Large intestine (tissue), 12 donors: ENCODE measurements around the gene GABBR1. TPM values are rescaled to one million over a fixed set of nuclear protein-coding genes. Genes with fewer than 3 reads are reported as not detected.

ENCODE experiments used
- DNase-seq, 2 donors: peaks; one replicate each; pipeline versions ENCODE4 v3.0.0 to v3.0.0-alpha.2; 2013
- H3K27ac ChIP-seq: one replicate; pipeline ENCODE4 v1.5.1; 2013; ENCODE audit warnings: low read length
- H3K27me3 ChIP-seq: 2 replicates; pipeline ENCODE4 v1.6.1; 2013; ENCODE audit warnings: low read length; ENCODE audit not compliant: control insufficient read depth, insufficient read depth
- H3K36me3 ChIP-seq: 2 replicates; pipeline ENCODE4 v1.6.1; 2013; ENCODE audit warnings: low read length; ENCODE audit not compliant: control insufficient read depth, insufficient read depth
- H3K4me1 ChIP-seq: one replicate; pipeline ENCODE4 v1.6.1; 2013; ENCODE audit warnings: low read length; ENCODE audit not compliant: control insufficient read depth, insufficient read depth
- H3K4me3 ChIP-seq: one replicate; pipeline ENCODE4 v1.5.1; 2013; ENCODE audit warnings: low read length
- H3K9me3 ChIP-seq: one replicate; pipeline ENCODE4 v1.6.1; 2013; ENCODE audit warnings: mild to moderate bottlenecking, low read depth, low read length, moderate library complexity; ENCODE audit not compliant: control insufficient read depth
- WGBS: methylation state at CpG from one replicate; pipeline ENCODE4 v1.1.5; 2013; ENCODE audit warnings: low lambda C conversion rate; ENCODE audit not compliant: insufficient coverage; 5-methylcytosine and 5-hydroxymethylcytosine counted together
- long read RNA-seq, 11 donors: transcript quantifications; one replicate each; lab custom pipeline, GENCODE V29; 2026
- polyA plus RNA-seq: library from polyadenylated mRNA; unstranded; fragments of 120-200 nt; gene quantifications from one replicate; pipeline ENCODE4 v1.2.1, GENCODE V29; 2013

Gene GABBR1
- polyA plus RNA-seq = 35.9 TPM
- long read RNA-seq, donor 1, full-length matches to known transcripts = 1 of 1 reads
- long read RNA-seq, donor 1, partial matches to known transcripts = 0 of 1 reads
- long read RNA-seq, donor 1, other reads (novel, unspliced or antisense) = 0 of 1 reads
- long read RNA-seq, donor 2, partial matches to known transcripts = 0 of 1 reads
- long read RNA-seq, donor 2, other reads (novel, unspliced or antisense) = 0 of 1 reads
- long read RNA-seq, donor 3 = 0 reads
- long read RNA-seq, donor 4 = 0 reads
- long read RNA-seq, donor 5, partial matches to known transcripts = 11 of 13 reads
- long read RNA-seq, donor 5, other reads (novel, unspliced or antisense) = 0 of 13 reads
- long read RNA-seq, donor 6, full-length matches to known transcripts = 4 of 27 reads
- long read RNA-seq, donor 6, partial matches to known transcripts = 23 of 27 reads
- long read RNA-seq, donor 6, other reads (novel, unspliced or antisense) = 0 of 27 reads
- long read RNA-seq, donor 7, full-length matches to known transcripts = 3 of 3 reads
- long read RNA-seq, donor 7, partial matches to known transcripts = 0 of 3 reads
- long read RNA-seq, donor 7, other reads (novel, unspliced or antisense) = 0 of 3 reads
- long read RNA-seq, donor 8, partial matches to known transcripts = 0 of 2 reads
- long read RNA-seq, donor 8, other reads (novel, unspliced or antisense) = 0 of 2 reads
- long read RNA-seq, donor 9, partial matches to known transcripts = 18 of 19 reads
- long read RNA-seq, donor 9, other reads (novel, unspliced or antisense) = 0 of 19 reads
- long read RNA-seq, donor 10, full-length matches to known transcripts = 2 of 2 reads
- long read RNA-seq, donor 10, partial matches to known transcripts = 0 of 2 reads
- long read RNA-seq, donor 10, other reads (novel, unspliced or antisense) = 0 of 2 reads
- long read RNA-seq, donor 11, full-length matches to known transcripts = 3 of 3 reads
- long read RNA-seq, donor 11, partial matches to known transcripts = 0 of 3 reads
- long read RNA-seq, donor 11, other reads (novel, unspliced or antisense) = 0 of 3 reads

- peaks cover 12% of the 10 kb centered on the region for H3K4me1 ChIP-seq
- WGBS = 0% methylated on average over 1 of the region's 57 CpGs
- H3K9me3 ChIP-seq = peaks cover 7% of the 10 kb centered on the region
- H3K4me3 ChIP-seq = peak within 1 kb of the TSS; percentile 48
- DNase-seq = peak; percentile 72 to 83
- H3K27ac ChIP-seq = peak within 1 kb of the TSS; percentile 35
- H3K27me3 ChIP-seq = peaks cover 61% of the 10 kb centered on the region
- no peaks in the 10 kb centered on the region for H3K36me3 ChIP-seq
Observed at GRCh38 chr6:29632789-29633533, at the start of gene GABBR1. Gene GABBR1 (minus strand): TSS chr6:29633183. CDS start chr6:29632385, 798 bp downstream.

GRCh38 chr6:29681811-29682210 lies 48.8 kb upstream of the GABBR1 start:
- Histone ChIP-seq H3K36me3 (no peaks in the 10 kb centered on the region), H3K4me3 (no peak overlapping the region), H3K27me3 (peaks cover 19% of the 10 kb centered on the region), H3K27ac (no peak overlapping the region), H3K4me1 (no peaks in the 10 kb centered on the region), H3K9me3 (no peaks in the 10 kb centered on the region)
- no CpG with 5 or more reads among the region's 8 CpGs for WGBS
- DNase-seq = no peak

DNA sequence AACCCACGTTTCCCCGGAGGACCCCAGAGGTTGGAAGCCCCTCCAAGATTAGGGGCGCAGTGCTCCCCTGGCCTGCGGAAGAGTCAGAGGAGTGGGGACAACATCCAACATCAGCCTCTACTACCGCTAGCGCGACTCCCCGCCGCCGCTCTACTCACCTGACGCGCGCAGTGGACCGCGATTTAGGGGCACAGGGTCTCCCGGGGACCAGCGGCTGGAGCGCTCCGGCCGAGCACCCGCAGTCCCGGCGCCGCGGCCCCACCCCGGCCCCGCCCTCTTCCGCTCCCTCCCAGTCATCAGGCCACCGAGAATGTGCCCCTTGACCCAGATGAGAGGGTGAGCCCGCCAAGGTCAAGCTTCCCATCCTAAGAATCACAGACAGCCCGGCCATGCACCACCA lies 47.9 kb upstream of the GABBR1 start, which contains the start of gene ZFP57:
TSS of gene ZFP57 (minus strand) at position 249 of the 400 bp plus-strand sequence. CDS start 4,149 bp downstream, outside the sequence.
- H3K4me3 ChIP-seq = no peak within 1 kb of the TSS
- no CpG with 5 or more reads among the region's 31 CpGs for WGBS
- no peak for DNase-seq

GRCh38 chr6:29680416-29680815 lies 47.4 kb upstream of the GABBR1 start:
- WGBS = 82% methylated on average over 2 of the region's 24 CpGs
- no peaks in the 10 kb centered on the region for H3K36me3 ChIP-seq
- H3K9me3 ChIP-seq = no peaks in the 10 kb centered on the region
- H3K4me1 ChIP-seq = no peaks in the 10 kb centered on the region
- no peak overlapping the region for H3K27ac ChIP-seq
- no peak overlapping the region for H3K4me3 ChIP-seq
- peaks cover 16% of the 10 kb centered on the region for H3K27me3 ChIP-seq
- no peak for DNase-seq

More for the DNA sequence above, 47.9 kb upstream of the GABBR1 start, which contains the start of gene ZFP57:
- no peak within 1 kb of the TSS for H3K27ac ChIP-seq
- no peaks in the 10 kb centered on the region for H3K4me1 ChIP-seq
- H3K27me3 ChIP-seq = peaks cover 19% of the 10 kb centered on the region
- H3K36me3 ChIP-seq = no peaks in the 10 kb centered on the region
- H3K9me3 ChIP-seq = no peaks in the 10 kb centered on the region

DNA sequence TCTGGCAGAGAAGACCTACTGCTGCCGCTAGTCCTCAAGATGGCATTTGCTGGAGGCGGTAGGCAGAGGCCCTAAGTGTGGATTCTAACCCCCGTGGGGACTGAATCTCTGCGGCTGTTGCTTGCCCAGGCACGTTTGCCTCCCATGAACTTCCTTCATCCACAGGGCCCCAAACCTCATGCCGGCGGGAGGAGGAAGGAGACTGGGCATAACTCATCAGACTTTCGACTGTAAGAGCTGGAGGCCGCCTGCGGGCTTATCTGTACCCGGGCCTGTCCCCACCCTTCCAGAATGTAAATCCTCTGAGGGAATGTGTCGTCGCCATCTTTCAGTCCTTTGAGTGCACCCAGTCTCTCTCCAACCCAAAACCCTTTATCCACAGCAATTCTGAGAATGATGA lies 47.0 kb upstream of the GABBR1 start:
- H3K4me1 ChIP-seq = no peaks in the 10 kb centered on the region
- H3K27me3 ChIP-seq = peaks cover 16% of the 10 kb centered on the region
- H3K4me3 ChIP-seq = no peak overlapping the region
- no peaks in the 10 kb centered on the region for H3K9me3 ChIP-seq
- H3K27ac ChIP-seq = no peak overlapping the region
- DNase-seq = no peak
- no peaks in the 10 kb centered on the region for H3K36me3 ChIP-seq
- WGBS = 100% methylated on average over 2 of the region's 13 CpGs

- H3K36me3 ChIP-seq = no peaks in the 10 kb centered on the region
- 100% methylated on average over 1 of the region's 5 CpGs for WGBS
- peaks cover 14% of the 10 kb centered on the region for H3K27me3 ChIP-seq
- H3K4me1 ChIP-seq = no peaks in the 10 kb centered on the region
- no peaks in the 10 kb centered on the region for H3K9me3 ChIP-seq
- no peak overlapping the region for H3K4me3 ChIP-seq
- H3K27ac ChIP-seq = no peak overlapping the region
- DNase-seq = no peak
Observed at GRCh38 chr6:29678114-29678513, 45.1 kb upstream of the GABBR1 start.

GRCh38 chr6:29676981-29677601 lies 44.1 kb upstream of the GABBR1 start:
- H3K4me1 ChIP-seq = no peaks in the 10 kb centered on the region
- H3K27me3 ChIP-seq = peaks cover 14% of the 10 kb centered on the region
- no peaks in the 10 kb centered on the region for H3K9me3 ChIP-seq
- H3K27ac ChIP-seq = no peak overlapping the region
- no peak overlapping the region for H3K4me3 ChIP-seq
- H3K36me3 ChIP-seq = no peaks in the 10 kb centered on the region
- DNase-seq = no peak
- WGBS = no CpG with 5 or more reads among the region's 2 CpGs

GRCh38 chr6:29675561-29675960 lies 42.6 kb upstream of the GABBR1 start:
- no peaks in the 10 kb centered on the region for H3K9me3 ChIP-seq
- no CpG with 5 or more reads among the region's 1 CpG for WGBS
- H3K27me3 ChIP-seq = peaks cover 12% of the 10 kb centered on the region
- H3K4me1 ChIP-seq = no peaks in the 10 kb centered on the region
- no peak overlapping the region for H3K4me3 ChIP-seq
- no peak overlapping the region for H3K27ac ChIP-seq
- no peak for DNase-seq
- H3K36me3 ChIP-seq = no peaks in the 10 kb centered on the region

- Histone ChIP-seq H3K4me1 (no peaks in the 10 kb centered on the region), H3K4me3 (no peak overlapping the region), H3K27ac (no peak overlapping the region), H3K27me3 (peaks cover 5% of the 10 kb centered on the region), H3K36me3 (no peaks in the 10 kb centered on the region), H3K9me3 (no peaks in the 10 kb centered on the region)
- no peak for DNase-seq
- WGBS = 100% methylated on average over 4 of the region's 5 CpGs
Observed at GRCh38 chr6:29674008-29674407, 41.0 kb upstream of the GABBR1 start.
